NCI-H748 (cell line): ENCODE data around the gene AGFG1.
"Not testable (repeated sequence)": the region's sequence is repeated elsewhere in the genome, so short reads cannot be mapped to it uniquely, and the experiment has no call there.

Experiments used
- DNase-seq: peaks from one replicate; lab custom pipeline; 2025; ENCODE audit not compliant: unreplicated experiment; lab: John Stamatoyannopoulos, UW

The AGFG1 gene

DNA sequence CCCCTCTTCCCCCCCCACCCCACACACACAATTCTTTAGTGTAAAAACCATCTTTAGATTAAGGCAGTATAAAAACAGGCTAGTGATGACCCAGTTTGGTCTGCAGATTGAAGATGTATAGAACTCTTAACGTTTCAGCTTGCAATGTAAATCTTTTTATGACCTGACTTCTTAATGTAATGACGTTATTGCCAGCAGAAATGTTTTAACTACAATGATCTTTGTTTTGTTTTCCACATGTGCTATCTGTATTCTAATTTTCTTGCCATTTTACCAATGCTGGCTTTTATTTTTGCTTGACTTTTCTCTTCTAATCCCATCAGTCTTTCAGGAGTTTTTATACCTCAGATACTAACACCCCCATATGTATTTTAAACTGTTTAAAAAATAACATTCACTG is 25.2 kb downstream of the AGFG1 start:
- DNase-seq = no peak

GRCh38 chr2:227499627-227500300 is 27.8 kb downstream of the AGFG1 start:
- DNase-seq = no peak

- no peak for DNase-seq
Observed at GRCh38 chr2:227500301-227500630, 28.3 kb downstream of the AGFG1 start.

GRCh38 chr2:227503433-227504406 is 31.8 kb downstream of the AGFG1 start:
- DNase-seq = no peak

GRCh38 chr2:227504700-227505099 is 32.7 kb downstream of the AGFG1 start:
- no peak for DNase-seq

GRCh38 chr2:227506456-227506855 is 34.5 kb downstream of the AGFG1 start:
- no peak for DNase-seq

- no peak for DNase-seq
Observed at GRCh38 chr2:227507963-227508362, 36.0 kb downstream of the AGFG1 start.

DNA sequence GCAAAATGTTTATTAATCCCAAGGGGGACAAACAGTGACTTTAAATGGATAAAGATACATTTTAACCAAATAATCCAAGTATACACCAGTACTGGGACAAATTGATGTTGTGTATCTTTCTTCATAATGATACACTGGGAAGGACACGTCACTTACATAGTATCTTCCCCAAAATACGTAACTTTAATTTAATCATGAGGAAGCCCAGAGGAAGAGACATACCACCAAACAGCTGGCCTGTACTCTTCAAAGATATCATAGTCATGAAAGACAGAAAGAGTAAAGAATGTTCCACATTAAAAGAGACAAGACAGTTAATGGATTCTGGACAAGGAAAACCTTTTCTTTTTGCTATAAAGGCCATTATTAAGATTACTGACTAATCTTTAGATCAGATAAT is 37.1 kb downstream of the AGFG1 start:
- no peak for DNase-seq

DNA sequence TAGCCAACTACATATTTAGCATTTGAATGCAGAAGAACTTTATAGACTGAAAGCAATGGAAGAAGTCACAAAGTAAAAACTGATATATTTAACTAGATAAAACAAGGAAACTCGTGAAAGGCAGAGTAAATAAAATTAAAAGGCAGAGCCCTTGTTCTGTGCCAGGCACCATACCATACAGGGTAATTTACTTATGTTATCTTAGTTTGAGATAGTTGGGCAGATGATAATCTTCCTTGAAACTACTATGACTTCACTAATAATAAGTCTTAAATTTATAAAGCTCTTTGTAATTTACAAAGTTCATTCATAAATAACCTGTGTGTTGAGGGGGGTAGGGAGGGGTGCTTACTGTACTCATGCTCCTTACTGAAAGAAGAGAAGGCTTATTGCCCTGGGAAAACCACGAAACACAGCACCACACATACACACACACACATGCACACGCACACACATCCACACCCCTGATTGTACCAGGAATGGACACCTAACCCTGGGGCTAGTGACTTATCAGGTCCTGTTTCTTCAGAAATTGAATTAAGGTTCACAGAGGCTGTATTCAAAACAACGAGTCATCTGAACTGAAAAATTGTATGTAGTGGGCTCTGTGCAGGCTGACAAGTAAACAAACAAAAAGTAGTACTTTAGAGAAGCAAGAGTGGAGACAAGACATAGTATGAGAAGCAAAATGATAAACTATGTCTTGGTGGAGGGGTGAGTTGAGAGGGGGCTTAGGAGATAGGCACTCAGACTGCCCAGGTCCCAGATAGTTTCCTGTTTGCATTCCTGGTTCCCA is 38.1 kb downstream of the AGFG1 start:
- DNase-seq = no peak

GRCh38 chr2:227510620-227510958 is 38.6 kb downstream of the AGFG1 start:
- no peak for DNase-seq

GRCh38 chr2:227511239-227511930 is 39.4 kb downstream of the AGFG1 start:
- DNase-seq = no peak

- no peak for DNase-seq
Observed at GRCh38 chr2:227511955-227512354, 40.0 kb downstream of the AGFG1 start.

DNA sequence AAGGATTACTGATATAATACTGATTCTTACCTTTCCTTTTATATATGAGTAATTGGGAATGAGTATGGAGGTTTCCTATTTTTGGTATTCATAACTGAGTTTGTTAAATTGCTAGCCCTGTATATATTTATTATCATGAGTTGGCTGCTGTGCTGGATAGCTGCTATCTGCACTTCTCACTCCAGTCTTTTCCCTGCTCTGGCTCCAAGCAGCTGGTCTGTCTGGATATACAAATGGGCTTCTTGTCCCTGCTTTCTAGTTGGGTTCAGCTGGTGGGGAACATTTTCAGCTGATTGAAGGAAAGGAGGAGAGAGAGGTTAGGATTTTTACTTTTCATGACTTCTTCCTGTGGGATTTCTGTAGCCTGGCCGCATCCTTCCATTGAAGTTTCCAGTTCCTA is 41.2 kb downstream of the AGFG1 start:
- DNase-seq = no peak

DNA sequence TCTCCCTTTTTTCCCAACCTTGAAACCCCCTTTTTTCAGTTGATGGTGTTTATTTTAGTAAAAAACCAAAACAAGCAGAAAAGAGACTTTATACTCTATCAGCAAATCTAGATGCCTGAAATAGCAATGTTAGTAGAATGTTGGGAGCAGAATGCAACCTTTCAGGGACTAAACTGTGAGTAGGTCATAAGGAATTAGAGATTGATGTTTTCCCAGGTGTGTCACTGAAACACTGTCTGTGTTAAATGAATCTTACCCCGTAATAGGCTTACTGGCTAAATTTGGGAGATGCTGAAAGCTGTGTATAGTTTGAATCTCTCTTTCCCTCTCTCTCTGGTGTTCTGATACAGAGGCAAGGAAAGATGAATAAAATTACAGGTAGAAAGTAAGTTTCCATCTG is 43.8 kb downstream of the AGFG1 start:
- DNase-seq = no peak

DNA sequence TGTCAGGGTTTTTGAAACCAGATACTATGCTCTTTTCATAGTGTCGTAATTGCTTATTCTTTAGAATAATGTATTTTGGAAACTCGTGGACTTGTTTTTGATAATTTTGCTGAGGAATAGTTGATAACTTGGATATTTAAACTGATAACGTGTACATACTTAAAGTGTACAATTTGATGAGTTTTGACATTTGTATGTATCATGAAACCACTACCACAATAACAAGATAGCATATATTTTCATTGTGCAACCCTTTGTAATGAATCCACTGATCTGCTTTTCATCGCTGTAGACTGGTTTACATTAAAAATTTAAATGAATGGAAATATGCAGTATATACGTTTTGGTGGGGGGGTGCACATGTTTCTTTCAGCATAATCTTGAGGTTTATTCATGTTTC is 45.8 kb downstream of the AGFG1 start:
- DNase-seq = no peak

- not testable (repeated sequence) for DNase-seq
Observed at GRCh38 chr2:227518278-227518865, 46.4 kb downstream of the AGFG1 start.

GRCh38 chr2:227521178-227521577 is 49.2 kb downstream of the AGFG1 start:
- not testable (repeated sequence) for DNase-seq

GRCh38 chr2:227524665-227525064 is 52.7 kb downstream of the AGFG1 start:
- no peak for DNase-seq

DNA sequence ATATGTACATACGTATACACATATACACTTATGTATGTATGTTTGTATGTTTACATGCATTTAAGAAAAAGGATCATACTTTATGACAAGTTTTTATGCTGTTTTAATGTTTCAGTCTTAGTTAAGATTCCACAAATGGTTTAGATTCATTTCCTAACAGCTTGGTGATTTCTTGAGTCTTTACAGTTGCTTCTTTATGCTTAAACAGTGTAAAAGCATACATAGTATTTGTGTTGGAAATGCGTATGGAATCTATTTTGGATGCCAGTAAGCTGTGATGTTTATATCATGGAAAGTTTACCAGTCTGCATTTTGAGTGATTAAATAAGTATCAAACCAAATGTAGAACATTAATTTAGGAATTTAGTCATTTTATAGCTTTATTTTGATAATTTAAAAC is 55.4 kb downstream of the AGFG1 start:
- DNase-seq = no peak

DNA sequence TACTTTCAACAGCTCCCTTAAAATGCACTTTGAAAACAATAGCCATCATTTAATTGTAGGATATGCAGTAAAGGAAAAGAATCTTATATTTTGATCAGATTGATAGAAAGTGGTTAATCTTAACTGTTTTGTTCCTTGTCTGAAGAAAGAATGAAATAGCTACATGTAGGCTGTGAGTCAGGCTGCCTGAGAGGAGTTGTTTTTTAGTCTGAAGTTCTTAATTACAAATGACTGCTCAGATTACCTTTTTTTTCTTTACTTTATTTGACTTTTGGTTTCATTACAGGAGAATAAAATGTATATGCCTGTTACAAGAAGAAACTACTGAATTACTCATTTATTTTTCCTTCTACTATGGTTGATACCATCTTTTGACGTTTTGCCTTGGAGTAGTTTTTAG is 56.8 kb downstream of the AGFG1 start:
- DNase-seq = no peak

GRCh38 chr2:227529871-227530270 is 57.9 kb downstream of the AGFG1 start:
- DNase-seq = no peak
